HG02678 (cell line): ENCODE results near the gene EEF1AKMT1.
"Not testable (repeated sequence)": the region's sequence is repeated elsewhere in the genome, so short reads cannot be mapped to it uniquely, and the experiment has no call there.

Source experiments
- ATAC-seq: cut with Tn5 transposase; IDR thresholded peaks from one replicate; pipeline ENCODE4 v1.9.1; 2021; ENCODE audit warnings: mild to moderate bottlenecking, moderate library complexity; ENCODE audit not compliant: unreplicated experiment

The EEF1AKMT1 gene

GRCh38 chr13:20779405-20779804, 5.6 kb upstream of the EEF1AKMT1 start:
- no peak for ATAC-seq

GRCh38 chr13:20778311-20778710, 4.5 kb upstream of the EEF1AKMT1 start:
- no peak for ATAC-seq

- ATAC-seq: no peak
These were observed 3.0 kb upstream of the EEF1AKMT1 start for GRCh38 chr13:20776751-20777150.

GRCh38 chr13:20775961-20776360, 2.2 kb upstream of the EEF1AKMT1 start:
- no peak for ATAC-seq

- ATAC-seq: no peak
These were observed 985 bp upstream of the EEF1AKMT1 start for GRCh38 chr13:20774746-20775145.

- no peak for ATAC-seq
These were observed 1.2 kb downstream of the EEF1AKMT1 start for GRCh38 chr13:20772401-20773131.

GRCh38 chr13:20769834-20770233, 3.9 kb downstream of the EEF1AKMT1 start:
- no peak for ATAC-seq

GRCh38 chr13:20769091-20769490, 4.7 kb downstream of the EEF1AKMT1 start:
- no peak for ATAC-seq

GRCh38 chr13:20767309-20767943, 6.3 kb downstream of the EEF1AKMT1 start:
- no peak for ATAC-seq

GRCh38 chr13:20760872-20761271, 12.9 kb downstream of the EEF1AKMT1 start:
- ATAC-seq: no peak

- no peak for ATAC-seq
These were observed 19.8 kb downstream of the EEF1AKMT1 start for GRCh38 chr13:20754009-20754408.

- no peak for ATAC-seq
These were observed 24.4 kb downstream of the EEF1AKMT1 start for GRCh38 chr13:20749377-20749776.

GRCh38 chr13:20743830-20744404, 29.8 kb downstream of the EEF1AKMT1 start:
- not testable (repeated sequence) for ATAC-seq

GRCh38 chr13:20740021-20740420, 33.7 kb downstream of the EEF1AKMT1 start:
- ATAC-seq: no peak

GRCh38 chr13:20738616-20739015, 35.1 kb downstream of the EEF1AKMT1 start:
- no peak for ATAC-seq

GRCh38 chr13:20729633-20730585, 43.9 kb downstream of the EEF1AKMT1 start:
- no peak for ATAC-seq

- no peak for ATAC-seq
These were observed 45.0 kb downstream of the EEF1AKMT1 start for GRCh38 chr13:20728579-20729311.

- no peak for ATAC-seq
These were observed 45.9 kb downstream of the EEF1AKMT1 start for GRCh38 chr13:20727856-20728255.

GRCh38 chr13:20721454-20722357, 52.1 kb downstream of the EEF1AKMT1 start:
- ATAC-seq: no peak
